ENCODE data around the gene ZNG1B.
"Not testable (repeated sequence)": the region's sequence is repeated elsewhere in the genome, so short reads cannot be mapped to it uniquely, and the experiment has no call there.

ZNG1B gene

DNA sequence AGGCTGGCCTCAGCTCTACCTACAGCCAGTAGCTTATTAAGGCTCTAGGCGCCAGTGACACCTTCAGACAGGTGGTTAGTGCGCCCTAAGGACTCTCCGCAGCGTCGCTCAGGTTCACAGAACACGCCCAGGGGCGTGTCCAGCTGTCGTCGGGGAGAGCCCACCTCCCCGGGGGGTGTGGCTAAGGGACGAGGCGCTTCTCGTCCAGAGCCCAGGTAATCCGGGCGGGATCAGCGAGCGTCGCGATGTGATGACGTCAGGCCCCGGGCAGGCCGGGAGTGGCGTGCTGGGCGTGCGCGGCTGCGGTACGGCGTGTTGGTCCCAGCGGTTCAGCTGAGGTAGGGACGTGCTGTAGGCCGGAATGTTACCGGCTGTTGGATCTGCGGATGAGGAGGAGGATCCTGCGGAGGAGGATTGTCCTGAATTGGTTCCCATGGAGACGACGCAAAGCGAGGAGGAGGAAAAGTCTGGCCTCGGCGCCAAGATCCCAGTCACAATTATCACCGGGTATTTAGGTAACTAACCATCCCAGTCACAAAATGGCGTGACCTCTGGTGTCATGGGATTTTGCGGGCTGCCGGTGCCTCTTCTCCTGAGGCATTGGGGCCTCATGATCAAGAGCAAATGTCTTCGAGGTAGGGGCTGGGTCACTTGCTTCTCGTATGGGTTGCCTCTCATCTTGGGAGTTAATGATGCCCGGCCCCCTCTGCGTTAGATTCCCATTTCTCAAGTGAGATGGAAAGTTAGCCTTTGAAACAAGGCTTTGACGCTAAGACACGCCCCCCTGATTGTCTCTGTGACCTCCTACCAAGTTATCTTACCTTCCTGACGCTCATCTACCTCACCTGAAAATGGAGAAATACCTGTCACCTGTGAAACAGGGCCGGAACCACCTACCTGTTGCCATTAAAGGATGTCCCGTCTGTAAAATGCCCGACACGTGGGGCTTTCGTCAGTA is at the start of gene ZNG1B:
TSS of gene ZNG1B (plus strand) at position 184 of the 958 bp plus-strand sequence. CDS start at position 362, 178 bp downstream.
- DNase-seq: peak; percentile 84

DNA sequence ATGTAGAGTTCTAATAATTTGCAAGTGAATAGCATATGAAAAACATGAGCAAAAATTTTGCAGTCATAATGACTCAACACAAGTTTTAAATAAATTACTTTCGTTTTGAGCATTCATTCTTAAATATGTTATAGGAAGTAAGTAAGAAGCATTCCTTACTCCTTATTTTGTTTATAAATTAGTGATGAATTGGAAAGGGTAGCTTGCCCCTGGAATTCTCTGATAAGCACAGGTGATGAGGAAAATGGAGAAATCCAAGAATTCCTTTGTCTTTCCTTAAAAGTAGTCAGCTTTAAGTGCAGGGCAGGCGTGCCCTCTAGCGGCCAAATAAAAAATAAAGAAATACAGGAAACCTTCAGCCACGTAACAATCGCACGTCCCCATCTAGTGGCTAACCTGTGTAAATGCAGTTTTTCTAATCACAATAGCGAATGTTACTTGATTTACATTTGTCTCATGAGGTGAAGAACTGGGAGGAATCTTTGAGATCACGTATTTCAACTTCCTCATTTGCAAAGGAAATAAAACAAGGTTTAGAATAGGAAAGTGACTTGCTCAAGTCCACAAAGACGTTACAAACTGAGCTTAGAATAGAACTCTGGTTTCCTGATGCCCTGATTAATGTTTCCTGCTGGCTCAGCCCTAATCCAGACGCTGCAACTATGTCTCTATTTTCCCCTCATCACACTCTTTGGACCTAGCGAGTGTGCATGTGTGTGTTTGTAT is 47.2 kb upstream of the ZNG1B start:
- peak; percentile 70 for DNase-seq

DNA sequence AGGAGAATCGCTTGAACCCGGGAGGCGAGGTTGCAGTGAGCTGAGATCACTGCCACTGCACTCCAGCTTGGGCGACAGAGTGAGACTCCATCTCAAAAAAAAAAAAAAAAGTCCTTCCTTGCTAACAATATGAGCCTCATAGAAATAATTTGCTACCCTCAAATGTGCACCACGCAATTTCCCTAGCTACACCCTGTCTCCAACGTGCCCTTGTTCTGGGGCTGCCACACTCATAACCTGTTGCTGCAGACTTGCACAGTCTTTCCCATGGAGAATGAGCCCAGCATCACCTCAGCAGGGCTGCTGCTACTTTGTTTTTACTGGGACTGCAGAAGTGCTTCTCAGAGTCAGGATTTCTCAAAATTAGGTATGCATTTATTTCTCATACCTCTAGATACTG is 46.4 kb upstream of the ZNG1B start:
- no peak for DNase-seq

DNA sequence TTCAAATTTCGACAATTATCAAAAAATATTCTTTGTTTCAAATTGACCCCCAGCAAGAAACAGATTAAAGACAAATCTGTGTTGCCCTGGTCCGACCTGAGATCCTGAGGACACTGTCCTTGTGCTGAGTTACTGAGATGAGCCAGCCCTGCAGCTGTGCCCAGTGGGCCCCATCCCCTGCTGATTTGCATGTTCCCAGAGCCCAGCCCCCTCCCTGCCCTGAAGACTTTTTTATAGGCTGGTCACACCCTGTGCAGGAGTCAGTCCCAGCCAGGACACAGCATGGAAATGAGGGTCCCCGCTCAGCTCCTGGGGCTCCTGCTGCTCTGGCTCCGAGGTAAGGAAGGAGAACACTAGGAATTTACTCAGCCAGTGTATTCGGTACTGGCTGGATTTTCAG is 31.4 kb upstream of the ZNG1B start:
- DNase-seq: no peak

DNA sequence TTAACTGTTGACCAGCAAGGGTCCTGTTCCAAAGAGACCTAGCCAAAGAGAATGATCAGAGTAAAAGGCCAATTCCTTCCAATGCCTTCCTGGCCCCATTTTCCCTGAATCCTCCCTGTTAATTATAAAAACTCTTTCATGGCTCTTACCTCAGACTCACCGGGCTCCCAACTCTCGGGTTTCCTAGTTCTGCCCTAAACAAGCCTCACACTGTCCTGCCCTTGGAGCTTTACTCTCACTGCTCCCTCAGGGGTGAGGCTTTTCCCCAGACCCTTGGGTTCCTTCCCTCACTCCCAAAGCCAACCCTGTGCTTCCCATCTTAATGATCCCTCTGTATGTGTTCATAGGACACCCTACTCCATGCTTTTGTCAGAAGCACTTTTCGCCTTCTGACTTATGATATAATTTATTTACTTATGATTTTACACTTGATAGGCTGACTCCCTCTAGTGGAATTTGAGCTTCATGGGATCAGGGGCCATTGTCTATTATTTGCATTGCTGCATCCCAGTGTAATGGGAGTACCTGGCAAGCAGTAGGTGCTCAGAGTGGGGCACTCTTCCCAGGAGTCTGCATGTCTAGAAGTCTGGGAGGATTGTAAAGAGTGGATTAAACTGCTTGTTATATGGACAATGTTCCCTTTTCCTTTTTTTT is 29.9 kb upstream of the ZNG1B start:
- DNase-seq: no peak

DNA sequence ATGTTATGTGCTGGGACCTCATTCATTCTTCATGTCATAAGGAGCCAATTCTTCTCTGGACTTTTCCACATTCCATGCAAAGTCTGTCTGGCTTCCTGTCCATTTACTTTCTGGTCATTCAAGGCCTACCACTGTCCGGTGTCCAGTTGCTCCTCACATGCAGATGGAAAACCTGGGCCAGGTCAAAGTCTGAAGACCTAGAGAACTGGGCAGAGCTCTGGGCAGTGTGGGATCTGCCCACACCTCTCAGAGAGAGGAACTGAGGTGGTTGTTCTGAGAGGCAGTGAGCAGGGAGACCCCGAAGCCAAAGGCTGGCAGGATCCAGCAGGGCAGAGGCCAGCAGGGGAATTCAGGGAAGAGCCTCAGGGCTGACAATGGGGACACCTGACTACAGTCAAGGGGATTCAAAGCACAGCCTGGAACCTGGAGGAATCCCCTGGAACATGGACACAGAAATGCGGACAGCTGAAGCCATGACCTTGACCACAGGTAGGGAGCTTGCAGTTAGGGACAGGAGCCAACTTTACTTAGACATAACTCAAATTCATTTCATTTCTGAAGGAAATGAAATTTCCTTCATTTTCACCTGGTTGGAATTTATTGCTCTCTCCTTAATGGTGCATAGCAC is 25.7 kb upstream of the ZNG1B start:
- not testable (repeated sequence) for DNase-seq

DNA sequence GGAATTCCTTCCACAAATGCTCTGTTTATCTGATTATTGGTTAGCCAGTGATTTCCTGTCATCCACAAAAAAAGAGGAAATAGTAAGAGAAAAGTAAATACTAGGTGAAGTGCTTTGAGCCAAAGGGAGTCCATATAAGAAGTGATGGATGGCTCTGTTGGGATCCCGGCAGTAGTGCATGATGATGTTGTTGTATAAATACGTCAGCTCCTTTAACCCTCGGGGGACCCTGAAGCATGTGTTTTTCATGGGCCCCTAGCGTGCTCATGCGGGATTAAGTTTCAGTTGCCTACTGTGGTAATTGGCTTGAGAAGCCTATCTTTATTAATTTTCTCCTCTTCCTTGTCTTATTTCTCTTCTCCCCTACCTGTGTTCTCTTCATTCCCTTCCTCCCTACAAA is 24.7 kb upstream of the ZNG1B start:
- not testable (repeated sequence) for DNase-seq

DNA sequence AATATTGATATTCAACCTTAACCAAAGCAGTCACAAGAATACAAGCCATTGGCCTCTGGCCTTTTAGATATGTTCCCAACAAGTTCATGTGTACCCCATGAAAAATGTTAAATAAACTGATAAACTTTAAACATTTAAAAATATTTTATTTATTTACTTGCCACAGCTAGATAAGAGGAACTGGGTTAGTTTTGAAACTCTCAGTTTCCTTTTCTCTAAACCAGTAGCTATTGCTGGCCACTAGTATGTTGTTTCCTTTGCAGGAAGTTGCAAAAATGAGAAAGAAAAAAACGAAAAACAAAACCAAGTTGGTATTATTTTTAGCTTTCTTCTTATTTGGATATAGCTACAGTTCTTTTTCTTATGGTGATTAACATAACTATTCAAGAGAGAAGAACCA is 5.7 kb upstream of the ZNG1B start:
- DNase-seq: not testable (repeated sequence)

DNA sequence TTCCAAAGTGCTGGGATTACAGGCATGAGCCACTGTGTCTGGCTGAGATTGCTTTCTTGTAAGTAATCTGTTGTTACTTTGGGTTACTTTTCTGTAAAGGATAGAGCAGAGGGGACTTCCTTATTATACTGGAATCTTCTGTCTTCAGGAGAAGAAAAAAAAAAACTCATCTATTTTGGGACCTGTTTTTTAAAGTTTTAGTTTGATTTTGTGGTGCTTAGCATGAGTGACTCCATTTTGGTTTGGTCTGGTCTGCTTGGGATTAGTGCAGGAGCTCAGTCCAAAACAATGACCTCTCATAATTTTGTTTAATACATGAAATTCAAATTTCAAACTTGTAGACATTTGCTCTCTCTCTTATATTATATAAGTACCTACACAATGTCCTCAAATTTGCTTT is 4.0 kb upstream of the ZNG1B start:
- not testable (repeated sequence) for DNase-seq

DNA sequence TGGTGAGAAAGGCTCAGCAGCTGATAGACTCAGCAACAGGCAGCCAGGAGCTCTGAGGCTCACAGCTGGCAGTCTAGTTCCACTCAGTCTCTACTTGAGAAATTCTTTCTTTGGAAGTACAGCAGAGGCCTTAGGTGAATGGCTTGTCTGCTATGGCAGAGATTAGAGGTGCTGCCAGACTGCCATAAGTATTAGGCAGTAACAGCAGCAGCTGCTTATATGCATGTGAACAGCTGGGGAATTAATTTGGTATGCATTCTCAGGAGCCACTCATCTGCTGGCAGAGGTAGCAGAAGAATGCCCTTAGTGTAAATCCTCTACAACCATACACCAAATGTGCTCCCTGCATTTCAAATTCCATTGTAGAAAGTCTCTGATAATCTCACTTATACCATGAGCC is 28.3 kb downstream of the ZNG1B start:
- DNase-seq: not testable (repeated sequence)

DNA sequence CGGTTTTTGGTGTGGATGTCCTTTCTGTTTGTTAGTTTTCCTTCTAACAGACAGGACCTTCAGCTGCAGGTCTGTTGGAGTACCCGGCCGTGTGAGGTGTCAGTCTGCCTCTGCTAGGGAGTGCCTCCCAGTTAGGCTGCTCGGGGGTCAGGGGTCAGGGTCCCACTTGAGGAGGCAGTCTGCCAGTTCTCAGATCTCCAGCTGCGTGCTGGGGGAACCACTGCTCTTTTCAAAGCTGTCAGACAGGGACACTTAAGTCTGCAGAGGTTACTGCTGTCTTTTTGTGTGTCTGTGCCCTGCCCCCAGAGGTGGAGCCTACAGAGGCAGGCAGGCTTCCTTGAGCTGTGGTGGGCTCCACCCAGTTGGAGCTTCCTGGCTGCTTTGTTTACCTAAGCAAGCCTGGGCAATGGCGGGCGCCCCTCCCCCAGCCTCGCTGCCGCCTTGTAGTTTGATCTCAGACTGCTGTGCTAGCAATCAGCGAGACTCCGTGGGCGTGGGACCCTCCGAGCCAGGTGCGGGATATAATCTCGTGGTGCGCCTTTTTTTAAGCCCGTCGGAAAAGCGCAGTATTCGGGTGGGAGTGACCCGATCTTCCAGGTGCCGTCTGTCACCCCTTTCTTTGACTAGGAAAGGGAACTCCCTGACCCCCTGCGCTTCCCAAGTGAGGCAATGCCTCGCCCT is 39.3 kb downstream of the ZNG1B start:
- DNase-seq: not testable (repeated sequence)

DNA sequence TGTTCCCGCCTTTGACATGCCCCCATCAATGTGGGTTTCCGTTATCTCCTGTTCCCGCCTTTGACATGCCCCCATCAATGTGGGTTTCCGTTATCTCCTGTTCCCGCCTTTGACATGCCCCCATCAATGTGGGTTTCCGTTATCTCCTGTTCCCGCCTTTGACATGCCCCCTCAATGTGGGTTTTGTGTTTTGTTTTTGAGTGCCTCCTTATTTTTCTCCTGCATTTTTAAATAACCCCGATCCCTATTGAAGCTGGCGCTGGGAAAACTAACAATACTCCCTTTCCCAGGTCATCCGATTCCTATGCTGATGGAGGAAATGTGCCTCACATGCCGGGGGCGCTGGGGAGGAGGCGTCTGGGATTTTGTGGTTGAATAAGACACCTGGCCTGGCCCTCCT is 59.0 kb downstream of the ZNG1B start:
- DNase-seq: not testable (repeated sequence)

DNA sequence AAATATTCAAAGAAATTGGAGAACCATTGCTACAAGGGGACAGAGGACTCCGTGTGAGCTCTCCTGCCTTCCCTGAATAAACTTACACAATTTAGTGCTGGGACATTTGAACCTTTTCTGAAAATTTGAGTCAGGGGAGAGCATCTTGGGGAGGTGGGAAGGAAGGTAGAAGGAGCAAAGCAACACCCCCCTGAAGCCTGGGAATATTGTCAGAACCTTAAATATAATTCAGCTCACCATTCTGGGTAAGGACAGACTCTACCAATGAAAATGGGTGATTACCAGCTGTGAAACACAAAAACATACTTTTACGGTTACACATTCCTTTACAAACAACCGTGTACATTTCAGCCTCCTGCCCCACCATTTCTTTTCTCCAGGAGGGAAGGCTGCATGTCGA is 60.9 kb downstream of the ZNG1B start, which contains the start of gene FOXD4L1:
TSS of gene FOXD4L1 (plus strand) at position 301 of the 400 bp plus-strand sequence. CDS start 592 bp downstream, outside the sequence.
- not testable (repeated sequence) for DNase-seq

DNA sequence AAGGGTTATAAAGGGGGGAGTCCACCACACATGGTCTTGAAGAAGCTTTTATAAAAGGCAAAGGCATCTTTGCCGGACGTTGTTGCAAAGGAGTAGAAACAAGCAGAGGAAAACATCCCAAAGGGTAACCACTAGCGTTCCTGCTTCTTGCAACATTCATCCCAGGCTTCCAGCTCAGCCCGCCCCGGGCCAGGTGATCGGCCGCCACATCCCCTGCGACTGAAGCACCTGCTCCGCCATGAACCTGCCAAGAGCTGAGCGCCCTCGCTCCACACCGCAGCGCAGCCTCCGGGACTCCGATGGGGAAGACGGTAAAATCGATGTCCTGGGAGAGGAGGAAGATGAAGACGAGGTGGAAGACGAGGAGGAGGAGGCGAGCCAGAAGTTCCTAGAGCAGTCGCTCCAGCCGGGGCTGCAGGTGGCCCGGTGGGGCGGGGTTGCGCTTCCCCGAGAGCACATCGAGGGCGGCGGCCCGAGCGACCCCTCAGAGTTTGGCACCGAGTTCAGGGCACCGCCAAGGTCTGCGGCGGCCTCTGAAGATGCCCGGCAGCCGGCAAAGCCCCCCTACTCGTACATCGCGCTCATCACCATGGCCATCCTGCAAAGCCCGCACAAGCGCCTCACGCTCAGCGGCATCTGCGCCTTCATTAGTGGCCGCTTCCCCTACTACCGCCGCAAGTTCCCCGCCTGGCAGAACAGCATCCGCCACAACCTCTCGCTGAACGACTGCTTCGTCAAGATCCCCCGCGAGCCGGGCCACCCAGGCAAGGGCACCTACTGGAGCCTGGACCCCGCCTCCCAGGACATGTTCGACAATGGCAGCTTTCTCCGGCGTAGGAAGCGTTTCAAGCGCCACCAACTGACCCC is 61.8 kb downstream of the ZNG1B start:
- not testable (repeated sequence) for DNase-seq

DNA sequence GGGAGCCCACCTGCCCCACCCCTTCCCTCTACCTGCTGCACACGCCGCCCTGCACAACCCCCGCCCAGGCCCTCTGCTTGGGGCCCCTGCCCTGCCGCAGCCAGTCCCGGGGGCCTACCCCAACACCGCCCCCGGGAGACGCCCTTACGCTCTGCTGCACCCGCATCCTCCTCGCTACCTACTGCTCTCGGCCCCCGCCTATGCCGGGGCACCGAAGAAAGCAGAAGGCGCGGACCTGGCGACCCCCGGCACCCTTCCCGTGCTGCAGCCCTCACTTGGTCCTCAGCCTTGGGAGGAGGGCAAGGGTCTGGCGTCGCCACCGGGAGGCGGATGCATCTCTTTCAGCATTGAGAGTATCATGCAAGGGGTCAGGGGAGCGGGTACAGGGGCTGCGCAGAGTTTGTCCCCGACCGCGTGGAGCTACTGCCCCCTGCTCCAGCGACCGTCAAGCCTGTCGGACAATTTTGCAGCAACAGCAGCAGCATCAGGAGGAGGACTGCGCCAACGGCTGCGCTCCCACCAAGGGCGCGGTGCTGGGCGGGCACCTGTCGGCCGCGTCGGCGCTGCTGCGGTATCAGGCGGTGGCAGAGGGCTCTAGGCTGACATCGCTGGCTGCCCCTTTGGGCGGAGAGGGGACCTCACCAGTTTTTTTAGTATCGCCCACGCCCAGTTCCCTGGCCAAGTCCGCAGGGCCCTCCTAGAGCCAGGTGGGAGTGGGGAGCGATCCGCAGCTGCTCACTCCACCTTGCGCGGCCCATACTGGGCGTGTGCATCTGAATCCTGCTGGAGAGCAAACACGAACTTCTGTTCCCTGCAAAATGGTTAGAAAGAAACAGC is 62.6 kb downstream of the ZNG1B start:
- not testable (repeated sequence) for DNase-seq

DNA sequence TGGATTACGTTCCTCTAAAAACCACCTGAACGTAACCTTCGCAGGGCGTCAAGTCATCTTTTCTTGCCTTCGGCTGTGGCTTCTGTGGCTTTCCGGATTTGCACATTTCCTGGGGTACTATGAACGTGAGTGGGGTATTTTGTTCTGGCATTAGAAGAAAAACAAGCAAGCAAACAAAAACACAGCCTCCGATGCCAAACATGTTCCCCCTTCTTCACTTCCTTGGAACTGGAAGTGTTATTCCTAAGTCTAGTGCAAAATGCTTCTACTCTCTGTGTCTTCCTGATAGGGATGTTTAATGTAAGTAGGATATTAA is 63.2 kb downstream of the ZNG1B start:
- not testable (repeated sequence) for DNase-seq

DNA sequence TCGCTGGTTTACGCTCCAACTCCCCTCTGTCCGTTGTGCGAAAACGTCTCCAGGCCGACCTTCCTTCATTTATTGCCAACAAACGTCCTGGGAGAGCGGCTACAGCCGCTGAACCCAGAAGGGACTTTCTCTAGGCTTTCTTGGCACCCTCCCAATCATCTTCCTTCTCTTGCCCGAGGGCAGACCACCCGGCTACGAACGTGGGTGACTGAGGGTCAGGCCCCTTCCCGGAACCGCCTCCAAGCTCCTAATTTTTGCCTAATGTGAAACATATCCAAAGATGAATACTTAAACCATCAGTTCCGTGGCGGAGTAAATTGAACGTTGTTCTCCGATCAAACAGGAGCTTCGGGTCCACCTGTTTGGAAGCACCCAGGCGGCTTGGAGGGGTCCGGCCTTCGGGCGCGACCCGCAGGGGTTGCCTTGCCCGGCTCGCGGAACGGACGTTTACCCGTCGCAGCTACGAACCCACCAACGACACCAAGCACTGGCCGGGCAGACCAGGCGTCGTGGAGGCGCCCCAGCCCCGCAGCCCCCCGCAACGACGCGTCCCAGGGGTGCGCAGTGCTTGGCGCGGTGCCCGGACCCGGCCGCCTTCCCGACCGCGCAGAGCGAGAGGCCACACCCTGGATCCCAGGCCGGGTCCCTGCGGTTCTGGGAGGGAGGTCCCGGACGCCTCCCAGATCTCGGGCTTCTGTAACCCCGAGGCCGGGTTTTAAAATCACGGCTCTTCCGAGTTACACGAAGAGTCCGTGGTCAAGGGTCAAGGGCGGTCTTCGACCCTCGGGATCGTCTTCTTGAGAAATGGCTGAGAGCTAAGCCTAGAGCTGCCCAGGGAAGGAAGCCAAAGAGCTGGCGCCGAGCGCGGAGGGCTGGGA is 65.0 kb downstream of the ZNG1B start:
- not testable (repeated sequence) for DNase-seq

DNA sequence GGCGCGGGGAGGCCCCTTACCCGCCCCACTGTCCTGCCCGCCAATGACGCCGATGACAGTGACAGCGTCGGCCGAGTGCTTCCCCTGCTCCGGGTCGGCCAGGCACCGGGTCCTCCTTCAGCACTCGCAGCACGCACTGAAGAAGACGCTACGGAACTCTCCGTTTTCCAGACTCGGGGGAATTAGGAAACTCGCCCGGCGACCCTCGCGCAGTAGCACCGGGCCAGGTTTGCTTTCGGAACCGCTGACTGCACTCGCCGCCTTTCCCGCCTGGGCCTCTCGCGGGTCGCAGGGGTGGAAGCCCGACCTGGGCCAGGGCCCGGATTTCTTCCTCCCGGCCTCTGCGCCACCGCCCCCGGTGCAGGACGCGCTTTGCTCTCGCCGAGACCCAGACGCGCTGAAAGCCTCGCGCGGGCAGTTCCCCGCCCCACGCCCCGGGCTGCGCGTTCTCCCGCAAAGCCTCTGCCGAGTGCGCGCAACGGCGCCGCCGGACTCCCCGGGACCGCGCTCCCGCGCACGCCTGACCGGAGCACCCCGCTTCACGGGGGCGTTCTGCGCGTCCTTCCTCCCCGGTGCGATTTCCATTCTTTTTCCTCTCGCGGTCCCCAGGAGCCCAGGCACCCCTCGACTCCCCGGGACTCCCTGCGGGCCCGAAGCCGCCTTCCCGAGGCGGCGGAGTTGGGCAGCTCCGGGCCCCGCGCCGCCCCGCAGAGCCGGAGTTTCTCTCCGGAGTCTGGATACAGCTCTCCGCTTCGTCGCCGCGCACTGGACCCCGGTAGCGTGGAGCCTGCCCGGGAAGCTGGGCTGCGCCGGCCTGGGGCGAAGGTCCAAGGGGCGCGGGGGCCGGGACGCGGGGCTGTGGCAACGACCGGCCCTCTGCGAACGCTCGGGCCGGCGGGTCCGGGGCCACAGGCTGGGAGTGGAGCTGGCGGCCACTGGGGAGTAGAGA is 65.9 kb downstream of the ZNG1B start:
- DNase-seq: peak; percentile 65

All from stimulated activated CD4-positive, alpha-beta T cell treated with anti-CD3 and anti-CD28 coated beads, Interleukin-15, amount 100 ng/mL, for 24 hours (primary cell).